Breast epithelium (tissue), 4 donors: ENCODE measurements around the gene WNT2B. TPM values are rescaled to one million over a fixed set of nuclear protein-coding genes. Genes with fewer than 3 reads are reported as not detected.

ENCODE experiments used
- DNase-seq, 2 donors: peaks; one replicate each; pipeline ENCODE4 v3.0.0-alpha.2; 2019; ENCODE audit warnings: low spot score in 2 of 2
- H3K27ac ChIP-seq, 2 donors: fragments of 200-600 bp; sonication (generic) in 1 of 2; one replicate each; pipeline ENCODE4 v1.5.1; 2016 to 2019; ENCODE audit warnings: mild to moderate bottlenecking in 1 of 2
- H3K27me3 ChIP-seq, 2 donors: fragments of 200-600 bp; sonication (generic) in 1 of 2; one replicate each; pipeline versions ENCODE4 v1.5.1 to v1.6.0; 2017 to 2019; ENCODE audit warnings: control low read depth in 1 of 2, mild to moderate bottlenecking in 1 of 2
- H3K36me3 ChIP-seq: fragments of 200-600 bp; one replicate; pipeline ENCODE4 v1.5.1; 2019
- H3K4me1 ChIP-seq, 2 donors: fragments of 200-600 bp; sonication (generic); one replicate each; pipeline ENCODE4 v1.5.1; 2016 to 2019; ENCODE audit warnings: control low read depth in 1 of 2
- H3K4me3 ChIP-seq, 3 donors: fragments of 200-600 bp; sonication (generic); 1 replicate in 2 of 3; 2 replicates in 1 of 3; pipeline ENCODE4 v1.5.1; 2016 to 2019; ENCODE audit warnings: mild to moderate bottlenecking in 3 of 3, moderate library complexity in 2 of 3
- H3K9me3 ChIP-seq, 2 donors: fragments of 200-600 bp; sonication (generic) in 1 of 2; one replicate each; pipeline ENCODE4 v1.5.1; 2016 to 2019; ENCODE audit warnings: control low read depth in 1 of 2
- POLR2A ChIP-seq: fragments of 450-650 bp; IDR thresholded peaks from one replicate; pipeline ENCODE4 v1.6.1; 2016; ENCODE audit warnings: antibody characterized with exemption, mild to moderate bottlenecking, moderate library complexity
- POLR2AphosphoS5 ChIP-seq, 3 donors: sonication (generic); formaldehyde crosslinking; IDR thresholded peaks; one replicate each; pipeline ENCODE4 v1.6.1; 2017; ENCODE audit warnings: antibody characterized with exemption in 3 of 3
- intact Hi-C: fragments of 100-400 bp; cut with DNase I; formaldehyde crosslinking; loops from one replicate; pipeline ENCODE4 v1.15.1; 2023; ENCODE audit warnings: low total_unique reads
- total RNA-seq, 3 donors: library from RNA; depleted of rRNA; stranded (reverse); fragments of >200 nt; gene quantifications; one replicate each; pipeline ENCODE4 v1.1.0, GENCODE V29; 2016
- TF ChIP-seq, protein P1 (sequence below), 3 donors: fragments of 450-650 bp; IDR thresholded peaks; one replicate each; pipeline ENCODE4 v1.5.1; 2016 to 2017; ENCODE audit warnings: antibody characterized with exemption in 3 of 3, mild to moderate bottlenecking in 3 of 3, moderate library complexity in 3 of 3

The WNT2B gene
- total RNA-seq, 3 donors from 2014 or later, result 2.9 to 6.1 (median 6.0) TPM

DNA sequence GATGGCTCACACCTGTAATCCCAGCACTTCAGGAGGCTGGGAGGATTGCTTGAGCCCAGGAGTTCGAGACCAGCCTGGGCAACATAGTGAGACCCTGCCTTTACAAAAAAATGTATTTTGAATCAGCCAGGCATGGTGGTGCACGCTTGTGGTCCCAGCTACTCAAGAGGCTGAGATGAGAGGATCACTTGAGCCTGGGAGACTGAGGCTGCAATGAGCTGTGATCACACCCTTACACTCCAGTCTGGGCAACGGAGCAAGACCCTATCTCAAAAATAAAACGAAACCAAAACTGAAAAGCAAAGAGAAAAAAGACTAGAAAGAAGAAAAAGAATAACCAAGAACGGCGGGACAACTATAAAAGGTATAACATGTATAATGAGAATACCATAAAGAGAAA, 15.4 kb upstream of the WNT2B start:
- Histone ChIP-seq H3K4me3 (no peak overlapping the region), H3K27me3 (no peaks in the 10 kb centered on the region), H3K27ac (no peak overlapping the region), H3K36me3 (no peaks in the 10 kb centered on the region), H3K4me1 (no peaks in the 10 kb centered on the region), H3K9me3 (no peaks in the 10 kb centered on the region)
- no peak for DNase-seq
- intact Hi-C loops, result no loop called here
- TF ChIP-seq, protein P1, sequence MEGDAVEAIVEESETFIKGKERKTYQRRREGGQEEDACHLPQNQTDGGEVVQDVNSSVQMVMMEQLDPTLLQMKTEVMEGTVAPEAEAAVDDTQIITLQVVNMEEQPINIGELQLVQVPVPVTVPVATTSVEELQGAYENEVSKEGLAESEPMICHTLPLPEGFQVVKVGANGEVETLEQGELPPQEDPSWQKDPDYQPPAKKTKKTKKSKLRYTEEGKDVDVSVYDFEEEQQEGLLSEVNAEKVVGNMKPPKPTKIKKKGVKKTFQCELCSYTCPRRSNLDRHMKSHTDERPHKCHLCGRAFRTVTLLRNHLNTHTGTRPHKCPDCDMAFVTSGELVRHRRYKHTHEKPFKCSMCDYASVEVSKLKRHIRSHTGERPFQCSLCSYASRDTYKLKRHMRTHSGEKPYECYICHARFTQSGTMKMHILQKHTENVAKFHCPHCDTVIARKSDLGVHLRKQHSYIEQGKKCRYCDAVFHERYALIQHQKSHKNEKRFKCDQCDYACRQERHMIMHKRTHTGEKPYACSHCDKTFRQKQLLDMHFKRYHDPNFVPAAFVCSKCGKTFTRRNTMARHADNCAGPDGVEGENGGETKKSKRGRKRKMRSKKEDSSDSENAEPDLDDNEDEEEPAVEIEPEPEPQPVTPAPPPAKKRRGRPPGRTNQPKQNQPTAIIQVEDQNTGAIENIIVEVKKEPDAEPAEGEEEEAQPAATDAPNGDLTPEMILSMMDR (IDR thresholded peaks at IDR 0.05), result no peak
- TF ChIP-seq POLR2A, result no peak
- TF ChIP-seq POLR2AphosphoS5 (IDR thresholded peaks at IDR 0.05), result no peak

DNA sequence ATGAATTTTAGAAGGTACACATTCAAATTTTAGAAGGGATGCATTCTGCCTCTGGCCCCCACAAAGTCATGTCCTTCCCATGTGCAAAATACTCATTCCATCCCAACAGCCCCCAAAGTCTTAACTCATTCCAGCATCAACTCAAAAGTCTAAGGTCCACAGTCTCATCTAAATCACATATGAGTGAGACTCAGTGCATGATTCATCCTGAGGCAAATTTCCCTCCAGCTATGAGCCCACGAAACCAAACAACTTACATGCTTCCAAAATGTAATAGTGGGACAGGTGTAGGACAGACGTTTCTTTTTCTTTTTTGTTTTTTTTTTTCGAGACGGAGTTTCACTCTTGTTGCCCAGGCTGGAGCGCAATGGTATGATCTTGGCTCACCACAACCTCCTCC, 12.5 kb upstream of the WNT2B start:
- Histone ChIP-seq H3K36me3 (no peaks in the 10 kb centered on the region), H3K9me3 (no peaks in the 10 kb centered on the region), H3K4me1 (no peaks in the 10 kb centered on the region), H3K27ac (no peak overlapping the region), H3K4me3 (no peak overlapping the region), H3K27me3 (no peaks in the 10 kb centered on the region)
- intact Hi-C loops, result no loop called here
- TF ChIP-seq POLR2A (no peak), POLR2AphosphoS5 (IDR thresholded peaks at IDR 0.05) (no peak)
- TF ChIP-seq, protein P1 (IDR thresholded peaks at IDR 0.05), result no peak
- no peak for DNase-seq

DNA sequence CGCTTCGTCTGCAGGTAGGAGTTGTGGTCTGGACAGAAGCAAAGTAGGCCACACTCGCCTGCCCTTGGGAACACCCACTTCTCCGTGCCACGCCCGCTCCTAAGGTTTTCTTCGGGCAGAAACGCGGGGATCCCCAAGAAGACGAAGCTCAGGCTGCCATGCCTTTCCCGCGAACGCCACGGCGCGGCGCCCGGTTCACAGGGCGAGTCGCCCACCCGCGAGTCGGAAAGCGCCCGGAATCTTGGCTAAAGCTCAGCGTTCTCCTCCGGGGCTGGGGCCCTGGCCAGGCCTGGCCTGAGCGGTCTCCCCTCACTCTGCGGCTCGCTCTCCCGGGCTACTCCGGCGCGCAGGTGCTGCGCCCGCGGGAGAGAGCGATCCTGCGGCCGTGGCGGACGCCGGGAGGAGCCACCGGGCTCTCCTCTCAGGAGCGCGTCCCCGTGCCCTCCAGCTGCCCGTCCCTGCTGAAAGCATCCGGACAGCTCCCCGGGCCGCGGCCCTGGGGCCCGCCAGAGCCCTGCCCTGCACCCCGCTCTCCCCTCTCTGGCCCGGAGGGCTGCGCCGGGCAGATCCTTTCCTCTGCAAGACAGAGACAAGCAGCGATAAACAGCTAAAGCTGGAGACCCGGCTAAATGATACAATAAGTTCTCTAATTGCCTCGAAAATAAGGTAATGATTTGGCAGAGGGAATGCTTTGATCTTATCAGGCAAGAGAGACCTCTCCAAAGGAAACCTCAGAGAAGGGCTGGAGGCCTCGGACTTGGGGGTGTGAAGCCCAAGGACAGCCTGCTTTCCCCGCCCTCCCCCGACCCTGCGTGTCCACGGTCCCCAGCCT, 6.7 kb upstream of the WNT2B start:
- Histone ChIP-seq H3K4me1 (peaks cover 0 to 7% of the 10 kb centered on the region in 2 donors), H3K36me3 (no peaks in the 10 kb centered on the region), H3K27ac (peak overlapping the region; percentile 2 to 45), H3K27me3 (no peaks in the 10 kb centered on the region), H3K9me3 (no peaks in the 10 kb centered on the region), H3K4me3 (peak overlapping the region; percentile 49 to 67 (median 59))
- intact Hi-C loops, result no loop called here
- DNase-seq, result peak; percentile 49 to 69
- TF ChIP-seq POLR2A (no peak), POLR2AphosphoS5 (IDR thresholded peaks at IDR 0.05) (no peak)
- TF ChIP-seq, protein P1 (IDR thresholded peaks at IDR 0.05), result peak; percentile 18 to 66 (median 65)

DNA sequence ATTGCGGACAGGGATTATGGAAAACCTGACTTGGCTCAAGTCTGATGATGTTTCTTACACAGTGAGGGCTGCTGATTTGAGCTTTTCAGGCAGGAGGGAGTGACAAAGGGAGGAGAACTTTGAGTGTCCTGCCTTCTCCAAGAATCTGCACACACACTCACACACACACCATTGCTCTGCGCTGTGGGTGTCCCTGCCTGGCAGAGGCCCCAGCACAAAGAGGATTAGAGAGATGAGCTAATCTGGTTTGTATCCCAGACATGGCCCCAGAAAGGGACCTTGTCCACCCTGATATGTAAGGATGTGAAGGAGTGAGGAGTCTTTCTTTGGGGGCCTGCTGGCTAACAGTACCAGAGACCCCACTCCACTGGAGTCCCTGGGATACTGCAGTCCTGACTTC, 5.9 kb upstream of the WNT2B start:
- intact Hi-C loops, result no loop called here
- Histone ChIP-seq H3K9me3 (no peaks in the 10 kb centered on the region), H3K4me1 (peaks cover 0 to 7% of the 10 kb centered on the region in 2 donors), H3K36me3 (no peaks in the 10 kb centered on the region), H3K27ac (no peak overlapping the region), H3K4me3 (no peak overlapping the region), H3K27me3 (no peaks in the 10 kb centered on the region)
- DNase-seq, result no peak
- TF ChIP-seq, protein P1 (IDR thresholded peaks at IDR 0.05), result no peak
- TF ChIP-seq POLR2A (no peak), POLR2AphosphoS5 (IDR thresholded peaks at IDR 0.05) (no peak)

DNA sequence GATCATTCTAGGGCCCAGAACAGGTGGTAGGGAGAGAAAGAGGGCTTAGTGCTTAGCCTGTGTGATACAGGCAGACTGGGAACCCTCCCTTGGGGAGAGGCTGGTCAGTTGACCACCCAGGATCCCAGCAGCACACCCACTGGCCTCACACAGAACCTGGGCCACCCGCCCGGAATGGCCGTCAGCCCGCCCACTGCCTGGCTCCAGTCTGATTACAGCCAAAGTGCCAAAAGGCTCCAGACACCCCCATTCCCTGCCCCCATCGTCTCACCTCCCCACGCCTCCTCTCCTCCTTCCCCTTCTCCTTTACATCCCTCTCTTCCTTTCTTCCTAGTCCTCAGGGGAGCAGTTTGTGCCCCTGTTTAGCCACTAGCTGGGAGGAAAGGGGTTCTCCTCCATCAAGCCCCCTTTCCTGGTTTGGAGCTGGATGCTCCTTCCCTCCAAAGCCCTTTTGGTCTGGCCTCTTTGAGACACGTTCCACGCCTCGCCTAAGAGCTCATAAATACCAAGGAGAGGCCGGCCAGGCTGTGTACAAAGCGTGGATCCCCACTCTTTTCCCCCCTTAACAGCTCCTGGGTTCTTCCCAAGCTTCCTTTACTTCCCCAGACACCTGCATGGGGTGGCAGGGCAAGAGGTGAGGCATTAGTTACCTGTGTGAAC, 4.6 kb upstream of the WNT2B start:
- TF ChIP-seq POLR2A, result no peak
- no peak for TF ChIP-seq POLR2AphosphoS5 (IDR thresholded peaks at IDR 0.05)
- TF ChIP-seq, protein P1 (IDR thresholded peaks at IDR 0.05), result no peak
- Histone ChIP-seq H3K9me3 (no peaks in the 10 kb centered on the region), H3K4me1 (peaks cover 0 to 10% of the 10 kb centered on the region in 2 donors), H3K27ac (no peak overlapping the region), H3K4me3 (no peak overlapping the region), H3K36me3 (no peaks in the 10 kb centered on the region), H3K27me3 (no peaks in the 10 kb centered on the region)
- DNase-seq, result no peak
- intact Hi-C loops, result no loop called here
